ENCODE measurements around the gene C11orf68. TPM values are rescaled to one million over a fixed set of nuclear protein-coding genes. Genes with fewer than 3 reads are reported as not detected.
A peak's percentile ranks its signal among the peaks of the same experiment; 100 is the strongest.

The C11orf68 gene
- total RNA-seq, 1 donor from 2014 or later, result 83.5 TPM

GRCh38 chr11:65873318-65874156 lies 45.3 kb downstream of the C11orf68 start:
- Mint-ChIP-seq H3K4me1 (ENCODE audit: unreplicated experiment) (peaks cover 35% of the 10 kb centered on the region), H3K36me3 (ENCODE audit: unreplicated experiment) (no peaks in the 10 kb centered on the region), H3K27ac (ENCODE audit: unreplicated experiment) (peak overlapping the region; percentile 92), H3K27me3 (ENCODE audit: unreplicated experiment) (no peaks in the 10 kb centered on the region), H3K9me3 (ENCODE audit: unreplicated experiment) (no peaks in the 10 kb centered on the region), H3K4me3 (ENCODE audit: unreplicated experiment) (peak overlapping the region; percentile 85)
- no peak for TF ChIP-seq CTCF (IDR thresholded peaks at IDR 0.05)
- DNase-seq (ENCODE audit: extremely low spot score, unreplicated experiment), result peak; percentile 98

- Mint-ChIP-seq H3K36me3 (ENCODE audit: unreplicated experiment) (no peaks in the 10 kb centered on the region), H3K27me3 (ENCODE audit: unreplicated experiment) (no peaks in the 10 kb centered on the region), H3K9me3 (ENCODE audit: unreplicated experiment) (no peaks in the 10 kb centered on the region), H3K4me3 (ENCODE audit: unreplicated experiment) (peak within 1 kb of the TSS; percentile 85), H3K27ac (ENCODE audit: unreplicated experiment) (peak within 1 kb of the TSS; percentile 92), H3K4me1 (ENCODE audit: unreplicated experiment) (peaks cover 36% of the 10 kb centered on the region)
- DNase-seq (ENCODE audit: extremely low spot score, unreplicated experiment), result no peak
- TF ChIP-seq CTCF (IDR thresholded peaks at IDR 0.05), result no peak
Measured at GRCh38 chr11:65872586-65873317, 46.1 kb downstream of the C11orf68 start, which contains the start of gene EFEMP2. Gene EFEMP2 (minus strand): TSS chr11:65872800. CDS start chr11:65872354, 446 bp downstream.

GRCh38 chr11:65871811-65872548 lies 46.9 kb downstream of the C11orf68 start:
- Mint-ChIP-seq H3K4me3 (ENCODE audit: unreplicated experiment) (peak overlapping the region; percentile 71), H3K9me3 (ENCODE audit: unreplicated experiment) (no peaks in the 10 kb centered on the region), H3K27me3 (ENCODE audit: unreplicated experiment) (no peaks in the 10 kb centered on the region), H3K27ac (ENCODE audit: unreplicated experiment) (peak overlapping the region; percentile 86), H3K36me3 (ENCODE audit: unreplicated experiment) (peaks cover 2% of the 10 kb centered on the region), H3K4me1 (ENCODE audit: unreplicated experiment) (peaks cover 38% of the 10 kb centered on the region)
- no peak for DNase-seq (ENCODE audit: extremely low spot score, unreplicated experiment)
- TF ChIP-seq CTCF (IDR thresholded peaks at IDR 0.05), result no peak

GRCh38 chr11:65870706-65871681 lies 47.9 kb downstream of the C11orf68 start:
- H3K4me1 Mint-ChIP-seq (ENCODE audit: unreplicated experiment), result peaks cover 40% of the 10 kb centered on the region
- H3K4me3 Mint-ChIP-seq (ENCODE audit: unreplicated experiment), result peak overlapping the region; percentile 71
- no peak for DNase-seq (ENCODE audit: extremely low spot score, unreplicated experiment)
- H3K9me3 Mint-ChIP-seq (ENCODE audit: unreplicated experiment), result no peaks in the 10 kb centered on the region
- H3K27ac Mint-ChIP-seq (ENCODE audit: unreplicated experiment), result peak overlapping the region; percentile 86
- peaks cover 4% of the 10 kb centered on the region for H3K36me3 Mint-ChIP-seq (ENCODE audit: unreplicated experiment)
- no peaks in the 10 kb centered on the region for H3K27me3 Mint-ChIP-seq (ENCODE audit: unreplicated experiment)
- TF ChIP-seq CTCF (IDR thresholded peaks at IDR 0.05), result no peak

All from osteocyte (in vitro differentiated cells).